Measurements from ENCODE around the gene TCF12.

GRCh38 chr15:57144448-57144847, 226.0 kb downstream of the TCF12 start:
- TF ChIP-seq, protein P1, sequence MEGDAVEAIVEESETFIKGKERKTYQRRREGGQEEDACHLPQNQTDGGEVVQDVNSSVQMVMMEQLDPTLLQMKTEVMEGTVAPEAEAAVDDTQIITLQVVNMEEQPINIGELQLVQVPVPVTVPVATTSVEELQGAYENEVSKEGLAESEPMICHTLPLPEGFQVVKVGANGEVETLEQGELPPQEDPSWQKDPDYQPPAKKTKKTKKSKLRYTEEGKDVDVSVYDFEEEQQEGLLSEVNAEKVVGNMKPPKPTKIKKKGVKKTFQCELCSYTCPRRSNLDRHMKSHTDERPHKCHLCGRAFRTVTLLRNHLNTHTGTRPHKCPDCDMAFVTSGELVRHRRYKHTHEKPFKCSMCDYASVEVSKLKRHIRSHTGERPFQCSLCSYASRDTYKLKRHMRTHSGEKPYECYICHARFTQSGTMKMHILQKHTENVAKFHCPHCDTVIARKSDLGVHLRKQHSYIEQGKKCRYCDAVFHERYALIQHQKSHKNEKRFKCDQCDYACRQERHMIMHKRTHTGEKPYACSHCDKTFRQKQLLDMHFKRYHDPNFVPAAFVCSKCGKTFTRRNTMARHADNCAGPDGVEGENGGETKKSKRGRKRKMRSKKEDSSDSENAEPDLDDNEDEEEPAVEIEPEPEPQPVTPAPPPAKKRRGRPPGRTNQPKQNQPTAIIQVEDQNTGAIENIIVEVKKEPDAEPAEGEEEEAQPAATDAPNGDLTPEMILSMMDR (IDR thresholded peaks at IDR 0.05) = no peak
- TF ChIP-seq EZH2 (IDR thresholded peaks at IDR 0.05) (no peak), EZH2phosphoT487 (IDR thresholded peaks at IDR 0.05) (no peak)
